Chondrocyte (in vitro differentiated cells): Measurements from ENCODE around the gene SFXN1. TPM values are rescaled to one million over a fixed set of nuclear protein-coding genes. Genes with fewer than 3 reads are reported as not detected.

ENCODE experiments used
- DNase-seq: peaks from one replicate; pipeline ENCODE4 v3.0.0; 2021; ENCODE audit warnings: mixed read lengths, low spot score
- H3K27ac Mint-ChIP-seq: one replicate; pipeline ENCODE4 v1.8.0; 2021; ENCODE audit warnings: mild to moderate bottlenecking, moderate library complexity, mixed read lengths; ENCODE audit not compliant: unreplicated experiment
- H3K27me3 Mint-ChIP-seq: 2 replicates; pipeline ENCODE4 v1.8.0; 2021; ENCODE audit warnings: low read depth, mixed read lengths
- H3K36me3 Mint-ChIP-seq: 2 replicates; pipeline ENCODE4 v1.8.0; 2021; ENCODE audit warnings: low read depth, mixed read lengths
- H3K4me1 Mint-ChIP-seq: 2 replicates; pipeline ENCODE4 v1.8.0; 2021; ENCODE audit warnings: low read depth, mild to moderate bottlenecking, mixed read lengths
- H3K4me3 Mint-ChIP-seq: one replicate; pipeline ENCODE4 v1.8.0; 2021; ENCODE audit warnings: mild to moderate bottlenecking, moderate library complexity, mixed read lengths; ENCODE audit not compliant: unreplicated experiment
- H3K9me3 Mint-ChIP-seq: 2 replicates; pipeline ENCODE4 v1.8.0; 2021; ENCODE audit warnings: low read depth, mixed read lengths
- CTCF ChIP-seq: fragments of 200-600 bp; sonication (generic); IDR thresholded peaks from 2 replicates; pipeline ENCODE4 v1.5.0; 2021; ENCODE audit warnings: antibody characterized with exemption, mild to moderate bottlenecking, moderate library complexity
- total RNA-seq: library from RNA; stranded (reverse); gene quantifications from 3 replicates; pipeline ENCODE4 v1.2.1, GENCODE V29; 2021

The SFXN1 gene
- total RNA-seq, 1 donor from 2014 or later, result 58.9 TPM

GRCh38 chr5:175554296-175554695 is 75.9 kb downstream of the SFXN1 start:
- no peak overlapping the region for H3K27ac Mint-ChIP-seq
- H3K4me3 Mint-ChIP-seq, result no peak overlapping the region
- H3K4me1 Mint-ChIP-seq, result no peaks in the 10 kb centered on the region
- H3K9me3 Mint-ChIP-seq, result peaks cover 10% of the 10 kb centered on the region
- no peak for DNase-seq
- H3K27me3 Mint-ChIP-seq, result peaks cover 5% of the 10 kb centered on the region
- no peaks in the 10 kb centered on the region for H3K36me3 Mint-ChIP-seq
- no peak for TF ChIP-seq CTCF

- H3K4me1 Mint-ChIP-seq, result no peaks in the 10 kb centered on the region
- no peak for TF ChIP-seq CTCF
- H3K36me3 Mint-ChIP-seq, result no peaks in the 10 kb centered on the region
- peaks cover 10% of the 10 kb centered on the region for H3K9me3 Mint-ChIP-seq
- no peaks in the 10 kb centered on the region for H3K27me3 Mint-ChIP-seq
- DNase-seq, result no peak
- H3K27ac Mint-ChIP-seq, result no peak overlapping the region
- H3K4me3 Mint-ChIP-seq, result no peak overlapping the region
These were observed 76.9 kb downstream of the SFXN1 start for GRCh38 chr5:175555168-175555785.

GRCh38 chr5:175556794-175557193 is 78.4 kb downstream of the SFXN1 start:
- Mint-ChIP-seq H3K36me3 (no peaks in the 10 kb centered on the region), H3K4me1 (no peaks in the 10 kb centered on the region), H3K27me3 (peaks cover 3% of the 10 kb centered on the region), H3K4me3 (no peak overlapping the region), H3K9me3 (peaks cover 10% of the 10 kb centered on the region), H3K27ac (no peak overlapping the region)
- no peak for TF ChIP-seq CTCF
- DNase-seq, result no peak

- H3K9me3 Mint-ChIP-seq, result peaks cover 10% of the 10 kb centered on the region
- no peak overlapping the region for H3K27ac Mint-ChIP-seq
- H3K27me3 Mint-ChIP-seq, result peaks cover 6% of the 10 kb centered on the region
- TF ChIP-seq CTCF, result no peak
- DNase-seq, result no peak
- H3K4me3 Mint-ChIP-seq, result no peak overlapping the region
- H3K4me1 Mint-ChIP-seq, result no peaks in the 10 kb centered on the region
- no peaks in the 10 kb centered on the region for H3K36me3 Mint-ChIP-seq
These were observed 79.4 kb downstream of the SFXN1 start for GRCh38 chr5:175557778-175558177.

GRCh38 chr5:175558801-175559480 is 80.6 kb downstream of the SFXN1 start:
- DNase-seq, result no peak
- peaks cover 9% of the 10 kb centered on the region for H3K27me3 Mint-ChIP-seq
- H3K36me3 Mint-ChIP-seq, result no peaks in the 10 kb centered on the region
- no peak overlapping the region for H3K4me3 Mint-ChIP-seq
- H3K27ac Mint-ChIP-seq, result no peak overlapping the region
- TF ChIP-seq CTCF, result no peak
- H3K9me3 Mint-ChIP-seq, result peaks cover 8% of the 10 kb centered on the region
- no peaks in the 10 kb centered on the region for H3K4me1 Mint-ChIP-seq
